ENCODE data around the gene ZSCAN26.

- TF ChIP-seq POLR2A (IDR thresholded peaks at IDR 0.05) (no peak), CTCF (IDR thresholded peaks at IDR 0.05) (no peak), POLR2AphosphoS5 (IDR thresholded peaks at IDR 0.05) (no peak), EP300 (IDR thresholded peaks at IDR 0.05) (no peak)
These were observed 57.0 kb downstream of the ZSCAN26 start for GRCh38 chr6:28323813-28324424.

Data from suprapubic skin (tissue), 4 donors.